SU-DHL-6 (cell line): ENCODE results near the gene CARMIL3.
"Not testable (repeated sequence)": the region's sequence is repeated elsewhere in the genome, so short reads cannot be mapped to it uniquely, and the experiment has no call there.

ENCODE experiments used
- H2AFZ ChIP-seq: fragments of 200-600 bp; sonication (generic); 2 replicates; pipeline ENCODE4 v1.6.1; 2014; ENCODE audit warnings: low read depth, mild to moderate bottlenecking, moderate library complexity, mixed read lengths, antibody characterized with exemption, low read length; ENCODE audit not compliant: severe bottlenecking
- H3F3A ChIP-seq: fragments of 200-600 bp; shearing (Covaris generic); 2 replicates; pipeline ENCODE4 v1.6.0; 2016; ENCODE audit warnings: antibody characterized with exemption, mild to moderate bottlenecking; ENCODE audit not compliant: insufficient read depth
- H3K27ac ChIP-seq: fragments of 200-600 bp; sonication (generic); 2 replicates; pipeline ENCODE4 v1.5.1; 2016; ENCODE audit warnings: low read depth, mild to moderate bottlenecking, low read length, moderate library complexity, mixed read lengths
- H3K27me3 ChIP-seq: fragments of 200-600 bp; sonication (generic), shearing (Covaris generic); 2 replicates; pipeline ENCODE4 v1.6.0; 2014; ENCODE audit warnings: mild to moderate bottlenecking, low read length
- H3K36me3 ChIP-seq: fragments of 200-600 bp; sonication (generic); 2 replicates; pipeline ENCODE4 v1.6.1; 2014; ENCODE audit warnings: mild to moderate bottlenecking, low read length, mixed read lengths
- H3K4me2 ChIP-seq: fragments of 300-600, 200-600 bp; shearing (Covaris generic), sonication (generic); 2 replicates; pipeline ENCODE4 v1.6.0; 2014; ENCODE audit warnings: low read length, low read depth, mild to moderate bottlenecking; ENCODE audit not compliant: poor library complexity, severe bottlenecking
- H3K4me3 ChIP-seq: fragments of 200-600 bp; sonication (generic); 2 replicates; pipeline ENCODE4 v1.5.1; 2014; ENCODE audit warnings: antibody characterized with exemption, low read length, mild to moderate bottlenecking, mixed read lengths; ENCODE audit not compliant: insufficient read depth, poor library complexity, severe bottlenecking
- H3K79me2 ChIP-seq: fragments of 200-600 bp; sonication (generic); 2 replicates; pipeline ENCODE4 v1.6.1; 2014; ENCODE audit warnings: mild to moderate bottlenecking, low read length, moderate library complexity; ENCODE audit not compliant: insufficient read depth
- H3K9ac ChIP-seq: fragments of 200-600 bp; sonication (generic); 2 replicates; pipeline ENCODE4 v1.7.0; 2014; ENCODE audit warnings: mild to moderate bottlenecking, low read length
- H3K9me2 ChIP-seq: fragments of 200-600 bp; sonication (generic); replicated peaks from 2 replicates; pipeline ENCODE4 v1.6.1; 2014; ENCODE audit warnings: low read length; ENCODE audit not compliant: insufficient read depth
- H3K9me3 ChIP-seq: fragments of 200-600 bp; sonication (generic); 2 replicates; pipeline ENCODE4 v1.6.1; 2014; ENCODE audit warnings: low read length, mixed read lengths; ENCODE audit not compliant: insufficient read depth
- H4K20me1 ChIP-seq: fragments of 200-600 bp; sonication (generic); 2 replicates; pipeline ENCODE4 v1.6.1; 2014; ENCODE audit warnings: low read depth, mild to moderate bottlenecking, antibody characterized with exemption, low read length, moderate library complexity, mixed read lengths
- CTCF ChIP-seq: fragments of 200-600 bp; sonication (generic); IDR thresholded peaks from one replicate; pipeline ENCODE4 v1.5.1; 2017; ENCODE audit warnings: antibody characterized with exemption, mild to moderate bottlenecking, low read length, moderate library complexity; ENCODE audit not compliant: insufficient read depth, poor library complexity, severe bottlenecking
- EZH2phosphoT487 ChIP-seq: fragments of 200-600 bp; sonication (generic), shearing (Covaris generic); conservative IDR thresholded peaks from 2 replicates; pipeline ENCODE4 v1.6.1; 2018; ENCODE audit warnings: mild to moderate bottlenecking, antibody characterized with exemption, low read length, moderate library complexity, mixed read lengths

CARMIL3 gene

GRCh38 chr14:24100982-24101494 lies 49.2 kb downstream of the CARMIL3 start:
- no peaks in the 10 kb centered on the region for H3F3A ChIP-seq
- H3K79me2 ChIP-seq = no peaks in the 10 kb centered on the region
- no peak overlapping the region for H3K27ac ChIP-seq
- no peaks in the 10 kb centered on the region for H3K9me3 ChIP-seq
- H3K27me3 ChIP-seq = no peaks in the 10 kb centered on the region
- no peak overlapping the region for H3K4me3 ChIP-seq
- no peaks in the 10 kb centered on the region for H4K20me1 ChIP-seq
- H3K9me2 ChIP-seq = no peaks in the 10 kb centered on the region
- H2AFZ ChIP-seq = no peak overlapping the region
- TF ChIP-seq CTCF (no peak), EZH2phosphoT487 (no peak)
- no peak overlapping the region for H3K4me2 ChIP-seq
- peaks cover 4% of the 10 kb centered on the region; the same call in 1 of the 2 replicates for H3K36me3 ChIP-seq
- H3K9ac ChIP-seq = no peak overlapping the region

GRCh38 chr14:24102357-24103048 lies 50.7 kb downstream of the CARMIL3 start:
- no peaks in the 10 kb centered on the region for H4K20me1 ChIP-seq
- H2AFZ ChIP-seq = no peak overlapping the region
- H3K4me2 ChIP-seq = no peak overlapping the region
- TF ChIP-seq CTCF (no peak), EZH2phosphoT487 (no peak)
- H3K27ac ChIP-seq = no peak overlapping the region
- H3K9ac ChIP-seq = no peak overlapping the region
- no peaks in the 10 kb centered on the region for H3F3A ChIP-seq
- no peaks in the 10 kb centered on the region for H3K27me3 ChIP-seq
- peaks cover 4% of the 10 kb centered on the region; the same call in 1 of the 2 replicates for H3K36me3 ChIP-seq
- no peaks in the 10 kb centered on the region for H3K9me2 ChIP-seq
- no peak overlapping the region for H3K4me3 ChIP-seq
- H3K79me2 ChIP-seq = no peaks in the 10 kb centered on the region
- no peaks in the 10 kb centered on the region for H3K9me3 ChIP-seq

GRCh38 chr14:24103451-24103850 lies 51.6 kb downstream of the CARMIL3 start:
- Histone ChIP-seq H3F3A (no peaks in the 10 kb centered on the region), H3K9ac (no peak overlapping the region), H3K9me3 (no peaks in the 10 kb centered on the region), H3K9me2 (no peaks in the 10 kb centered on the region), H3K27ac (no peak overlapping the region), H4K20me1 (no peaks in the 10 kb centered on the region), H3K79me2 (no peaks in the 10 kb centered on the region), H3K4me2 (no peak overlapping the region), H2AFZ (no peak overlapping the region), H3K27me3 (no peaks in the 10 kb centered on the region), H3K4me3 (no peak overlapping the region), H3K36me3 (peaks cover 4% of the 10 kb centered on the region; the same call in 1 of the 2 replicates)
- TF ChIP-seq EZH2phosphoT487 (no peak), CTCF (no peak)

GRCh38 chr14:24105609-24106239 lies 53.9 kb downstream of the CARMIL3 start:
- not testable (repeated sequence) for H3K4me3 ChIP-seq, H3K4me2 ChIP-seq, H3K27me3 ChIP-seq, H3K36me3 ChIP-seq, H3K9me3 ChIP-seq, H3K9me2 ChIP-seq, H3K9ac ChIP-seq, H3K27ac ChIP-seq, H4K20me1 ChIP-seq, H2AFZ ChIP-seq, H3K79me2 ChIP-seq
- peaks cover 11% of the 10 kb centered on the region; the same call in 1 of the 2 replicates for H3F3A ChIP-seq
